MM.1S (cell line): ENCODE measurements around the gene OPRM1.

Experiments
- DNase-seq: peaks from one replicate; pipeline ENCODE4 v3.0.0-alpha.2; 2015
- H2AFZ ChIP-seq: fragments of 300-600 bp; sonication (generic); 2 replicates; pipeline ENCODE4 v1.6.0; 2016; ENCODE audit warnings: antibody characterized with exemption, low read length
- H3F3A ChIP-seq: fragments of 300-600 bp; sonication (generic); 2 replicates; pipeline ENCODE4 v1.6.1; 2016; ENCODE audit warnings: mild to moderate bottlenecking, antibody characterized with exemption, low read length, moderate library complexity, mixed read lengths; ENCODE audit not compliant: insufficient read depth
- H3K27ac ChIP-seq: fragments of 300-600 bp; sonication (generic); 2 replicates; pipeline ENCODE4 v1.5.1; 2016; ENCODE audit warnings: mild to moderate bottlenecking, low read length
- H3K27me3 ChIP-seq: fragments of 300-600 bp; sonication (generic); replicated peaks from 2 replicates; pipeline ENCODE4 v1.6.0; 2016; ENCODE audit warnings: low read length; ENCODE audit not compliant: insufficient read depth
- H3K36me3 ChIP-seq: fragments of 300-600 bp; sonication (generic); replicated peaks from 2 replicates; pipeline ENCODE4 v1.6.1; 2016; ENCODE audit warnings: mild to moderate bottlenecking, low read length, mixed read lengths; ENCODE audit not compliant: insufficient read depth
- H3K4me1 ChIP-seq: fragments of 300-600 bp; sonication (generic); 2 replicates; pipeline ENCODE4 v1.6.1; 2016; ENCODE audit warnings: low read length, mixed read lengths
- H3K4me2 ChIP-seq: fragments of 300-600 bp; sonication (generic); 2 replicates; pipeline ENCODE4 v1.6.0; 2016; ENCODE audit warnings: low read depth, low read length
- H3K4me3 ChIP-seq: fragments of 300-600 bp; sonication (generic); 2 replicates; pipeline ENCODE4 v1.5.1; 2016; ENCODE audit warnings: low read length, mixed read lengths
- H3K79me2 ChIP-seq: fragments of 300-600 bp; sonication (generic); 2 replicates; pipeline ENCODE4 v1.6.1; 2016; ENCODE audit warnings: mixed run types, low read length, mixed read lengths
- H3K9ac ChIP-seq: fragments of 300-600 bp; sonication (generic); 2 replicates; pipeline ENCODE4 v1.6.1; 2016; ENCODE audit warnings: low read length, mixed read lengths
- H3K9me2 ChIP-seq: fragments of 300-600 bp; sonication (generic); replicated peaks from 2 replicates; pipeline ENCODE4 v1.6.1; 2016; ENCODE audit warnings: mild to moderate bottlenecking, low read length, mixed read lengths; ENCODE audit not compliant: insufficient read depth
- H3K9me3 ChIP-seq: fragments of 300-600 bp; sonication (generic); replicated peaks from 2 replicates; pipeline ENCODE4 v1.6.1; 2016; ENCODE audit warnings: mild to moderate bottlenecking, low read length, mixed read lengths; ENCODE audit not compliant: insufficient read depth
- H4K20me1 ChIP-seq: fragments of 300-600 bp; sonication (generic); 2 replicates; pipeline ENCODE4 v1.6.1; 2016; ENCODE audit warnings: mild to moderate bottlenecking, low read length, moderate library complexity, mixed read lengths; ENCODE audit not compliant: insufficient read depth
- EZH2 ChIP-seq: fragments of 300-600 bp; sonication (generic); optimal IDR thresholded peaks from 2 replicates; pipeline ENCODE3; 2017; ENCODE audit warnings: low read depth, mild to moderate bottlenecking, antibody characterized with exemption, low read length, mixed read lengths
- EZH2phosphoT487 ChIP-seq: fragments of 300-600 bp; sonication (generic); IDR thresholded peaks from 2 replicates; pipeline ENCODE4 v1.6.1; 2018; ENCODE audit warnings: antibody characterized with exemption, low read length
- TF ChIP-seq, protein P1 (sequence below): fragments of 300-600 bp; sonication (generic); IDR thresholded peaks from 2 replicates; pipeline ENCODE4 v1.5.1; 2016; ENCODE audit warnings: antibody characterized with exemption, low read length, mixed read lengths

The OPRM1 gene

GRCh38 chr6:154164397-154164796, 125.4 kb downstream of the OPRM1 start:
- Histone ChIP-seq H3K9me2 (no peaks in the 10 kb centered on the region), H3K79me2 (no peaks in the 10 kb centered on the region), H3K36me3 (no peaks in the 10 kb centered on the region), H3K9ac (no peak overlapping the region), H3K4me3 (no peak overlapping the region), H3K4me2 (no peak overlapping the region), H3K27ac (no peak overlapping the region), H4K20me1 (no peaks in the 10 kb centered on the region), H3K27me3 (no peaks in the 10 kb centered on the region), H2AFZ (no peak overlapping the region), H3K9me3 (no peaks in the 10 kb centered on the region), H3K4me1 (peaks cover 13% of the 10 kb centered on the region; the same call in 1 of the 2 replicates), H3F3A (no peaks in the 10 kb centered on the region)
- no peak for DNase-seq
- TF ChIP-seq EZH2 = no peak
- TF ChIP-seq EZH2phosphoT487 = no peak
- TF ChIP-seq, protein P1, sequence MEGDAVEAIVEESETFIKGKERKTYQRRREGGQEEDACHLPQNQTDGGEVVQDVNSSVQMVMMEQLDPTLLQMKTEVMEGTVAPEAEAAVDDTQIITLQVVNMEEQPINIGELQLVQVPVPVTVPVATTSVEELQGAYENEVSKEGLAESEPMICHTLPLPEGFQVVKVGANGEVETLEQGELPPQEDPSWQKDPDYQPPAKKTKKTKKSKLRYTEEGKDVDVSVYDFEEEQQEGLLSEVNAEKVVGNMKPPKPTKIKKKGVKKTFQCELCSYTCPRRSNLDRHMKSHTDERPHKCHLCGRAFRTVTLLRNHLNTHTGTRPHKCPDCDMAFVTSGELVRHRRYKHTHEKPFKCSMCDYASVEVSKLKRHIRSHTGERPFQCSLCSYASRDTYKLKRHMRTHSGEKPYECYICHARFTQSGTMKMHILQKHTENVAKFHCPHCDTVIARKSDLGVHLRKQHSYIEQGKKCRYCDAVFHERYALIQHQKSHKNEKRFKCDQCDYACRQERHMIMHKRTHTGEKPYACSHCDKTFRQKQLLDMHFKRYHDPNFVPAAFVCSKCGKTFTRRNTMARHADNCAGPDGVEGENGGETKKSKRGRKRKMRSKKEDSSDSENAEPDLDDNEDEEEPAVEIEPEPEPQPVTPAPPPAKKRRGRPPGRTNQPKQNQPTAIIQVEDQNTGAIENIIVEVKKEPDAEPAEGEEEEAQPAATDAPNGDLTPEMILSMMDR = no peak

- H3K27ac ChIP-seq = no peak overlapping the region
Measured at GRCh38 chr6:154165478-154165877, 126.4 kb downstream of the OPRM1 start.

GRCh38 chr6:154166140-154166539, 127.1 kb downstream of the OPRM1 start:
- no peak overlapping the region for H2AFZ ChIP-seq
- H3K9me2 ChIP-seq = no peaks in the 10 kb centered on the region
- no peak overlapping the region for H3K4me2 ChIP-seq
- no peak overlapping the region for H3K27ac ChIP-seq
- no peak for DNase-seq
- H3K27me3 ChIP-seq = no peaks in the 10 kb centered on the region
- no peaks in the 10 kb centered on the region for H3K79me2 ChIP-seq
- no peak for TF ChIP-seq EZH2
- H3K4me1 ChIP-seq = peaks cover 13% of the 10 kb centered on the region; the same call in 1 of the 2 replicates
- no peaks in the 10 kb centered on the region for H3K36me3 ChIP-seq
- no peak overlapping the region for H3K9ac ChIP-seq
- H3F3A ChIP-seq = no peaks in the 10 kb centered on the region
- H4K20me1 ChIP-seq = no peaks in the 10 kb centered on the region
- H3K4me3 ChIP-seq = no peak overlapping the region
- H3K9me3 ChIP-seq = no peaks in the 10 kb centered on the region

More at GRCh38 chr6:154165478-154165877, 126.4 kb downstream of the OPRM1 start:
- no peaks in the 10 kb centered on the region for H3K36me3 ChIP-seq
- H3K27me3 ChIP-seq = no peaks in the 10 kb centered on the region
- DNase-seq = no peak
- H3K4me3 ChIP-seq = no peak overlapping the region
- H4K20me1 ChIP-seq = no peaks in the 10 kb centered on the region
- H3K9me2 ChIP-seq = no peaks in the 10 kb centered on the region
- no peaks in the 10 kb centered on the region for H3K79me2 ChIP-seq
- TF ChIP-seq, protein P1 = no peak
- no peak for TF ChIP-seq EZH2
- TF ChIP-seq EZH2phosphoT487 = no peak
- H3K4me2 ChIP-seq = no peak overlapping the region
- no peak overlapping the region for H3K9ac ChIP-seq
- H3F3A ChIP-seq = no peaks in the 10 kb centered on the region
- peaks cover 13% of the 10 kb centered on the region; the same call in 1 of the 2 replicates for H3K4me1 ChIP-seq
- no peak overlapping the region for H2AFZ ChIP-seq
- no peaks in the 10 kb centered on the region for H3K9me3 ChIP-seq

DNA sequence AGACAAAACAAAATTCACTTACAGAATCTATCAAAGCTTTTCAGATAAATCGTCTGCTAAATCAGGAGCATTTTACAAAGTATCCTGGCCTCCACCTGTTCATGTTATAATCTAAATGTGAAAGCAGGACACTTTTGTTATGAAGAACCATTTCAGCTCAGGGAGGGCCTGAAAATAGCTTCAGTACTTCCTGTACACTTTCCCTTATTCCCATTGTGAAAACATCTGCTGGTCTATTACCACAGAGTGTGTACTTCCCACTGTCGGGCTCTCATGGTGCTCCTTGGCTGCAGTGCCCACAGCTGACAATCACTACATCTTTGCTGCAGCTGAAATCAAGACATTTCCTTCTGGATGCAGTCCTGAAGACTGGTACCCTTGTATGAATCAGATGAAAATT, 128.1 kb downstream of the OPRM1 start:
- H2AFZ ChIP-seq = no peak overlapping the region
- no peak overlapping the region for H3K27ac ChIP-seq
- no peak overlapping the region for H3K4me2 ChIP-seq
- DNase-seq = no peak
- no peaks in the 10 kb centered on the region for H4K20me1 ChIP-seq
- H3K79me2 ChIP-seq = no peaks in the 10 kb centered on the region
- H3F3A ChIP-seq = no peaks in the 10 kb centered on the region
- no peak overlapping the region for H3K9ac ChIP-seq
- no peak overlapping the region for H3K4me3 ChIP-seq
- H3K27me3 ChIP-seq = no peaks in the 10 kb centered on the region
- no peaks in the 10 kb centered on the region for H3K9me2 ChIP-seq
- 0 out of 2 replicates have a peak, but pooled peaks cover 5% of the 10 kb centered on the region for H3K4me1 ChIP-seq
- no peaks in the 10 kb centered on the region for H3K36me3 ChIP-seq
- no peak for TF ChIP-seq EZH2phosphoT487
- TF ChIP-seq, protein P1 = no peak
- TF ChIP-seq EZH2 = no peak
- no peaks in the 10 kb centered on the region for H3K9me3 ChIP-seq
